Gastrocnemius medialis (tissue), 4 donors: ENCODE results near the gene ME3.

Experiments
- CTCF ChIP-seq, 5 experiments: fragments of 450-650 bp in 3 of 5; fragments of 200-600 bp in 2 of 5; sonication (generic) in 2 of 5; IDR thresholded peaks in 4 of 5; conservative IDR thresholded peaks in 1 of 5; 1 replicate in 4 of 5; 2 replicates in 1 of 5; pipeline ENCODE4 v1.5.1; 2016 to 2019; ENCODE audit warnings: antibody characterized with exemption in 5 of 5, mild to moderate bottlenecking in 3 of 5, moderate library complexity in 3 of 5
- POLR2A ChIP-seq, 2 donors: fragments of 450-650 bp; IDR thresholded peaks; one replicate each; pipeline ENCODE4 v1.6.1; 2017; ENCODE audit warnings: antibody characterized with exemption in 2 of 2, mild to moderate bottlenecking in 2 of 2, moderate library complexity in 2 of 2

GRCh38 chr11:86427441-86427840, 245.0 kb downstream of the ME3 start:
- no peak for TF ChIP-seq POLR2A (IDR thresholded peaks at IDR 0.05)
- TF ChIP-seq CTCF (IDR thresholded peaks at IDR 0.05 in 4 of 5, conservative IDR thresholded peaks at IDR 0.05 in 1 of 5), result no peak
